Adrenal gland (tissue), 12 donors: ENCODE data around the gene BLVRA. TPM values are rescaled to one million over a fixed set of nuclear protein-coding genes. Genes with fewer than 3 reads are reported as not detected.

ENCODE experiments used
- DNase-seq, 7 donors: peaks; one replicate each; pipeline ENCODE4 v3.0.0-alpha.2; 2019 to 2020
- H3K27ac ChIP-seq, 5 donors: fragments of 200-600 bp; sonication (generic) in 4 of 5; 1 replicate in 3 of 5; 2 replicates in 2 of 5; pipeline versions ENCODE4 v1.5.1 to v1.8.0; 2016 to 2020; ENCODE audit warnings: mild to moderate bottlenecking in 1 of 5
- H3K27me3 ChIP-seq: fragments of 200-600 bp; 2 replicates; pipeline ENCODE4 v1.8.0; 2021
- H3K36me3 ChIP-seq, 2 donors: fragments of 200-600 bp; replicated peaks in 1 of 2; 1 replicate in 1 of 2; 2 replicates in 1 of 2; pipeline versions ENCODE4 v1.5.1 to v1.8.0; 2018 to 2022
- H3K4me1 ChIP-seq, 2 donors: fragments of 200-600 bp; replicated peaks in 1 of 2; 1 replicate in 1 of 2; 2 replicates in 1 of 2; pipeline versions ENCODE4 v1.5.1 to v1.8.0; 2018 to 2021
- H3K4me3 ChIP-seq, 4 donors: fragments of 200-600 bp; sonication (generic) in 3 of 4; one replicate each; pipeline ENCODE4 v1.5.1; 2016 to 2018
- H3K9me3 ChIP-seq, 3 donors: fragments of 200-600 bp; sonication (generic) in 1 of 3; replicated peaks in 1 of 3; 1 replicate in 2 of 3; 2 replicates in 1 of 3; pipeline versions ENCODE4 v1.5.1 to v1.8.0; 2016 to 2021
- CTCF ChIP-seq, 6 experiments: fragments of 450-650 bp in 4 of 6; fragments of 200-600 bp in 2 of 6; sonication (generic) in 1 of 6; IDR thresholded peaks; 1 replicate in 5 of 6; 2 replicates in 1 of 6; pipeline versions ENCODE4 v1.5.1 to v1.8.0; 2016 to 2021; ENCODE audit warnings: antibody characterized with exemption in 6 of 6, mild to moderate bottlenecking in 2 of 6, moderate library complexity in 1 of 6
- POLR2A ChIP-seq, 2 donors: fragments of 450-650 bp; IDR thresholded peaks; one replicate each; pipeline ENCODE4 v1.6.1; 2017; ENCODE audit warnings: antibody characterized with exemption in 2 of 2, mild to moderate bottlenecking in 2 of 2, moderate library complexity in 1 of 2
- WGBS, 4 donors: extraction: QIAGEN DNeasy Blood & Tissue Kit in 2 of 4; methylation state at CpG; one replicate each; pipeline versions ENCODE4 v1.1.5 to v1.1.7; 2013 to 2017; 5-methylcytosine and 5-hydroxymethylcytosine counted together
- intact Hi-C, 2 donors: fragments of 100-400 bp; cut with DNase I; formaldehyde crosslinking; loops; one replicate each; pipeline versions ENCODE4 v1.14.1 to v1.15.0; 2022 to 2023
- polyA plus RNA-seq, 3 donors: library from polyadenylated mRNA; stranded (reverse); fragments of 200-250 nt in 2 of 3; fragments of 350-450 nt in 1 of 3; fragmentation: Illumina TruSeq in 1 of 3; extraction: RNeasy Lipid Tissue Mini Kit (QIAGEN cat#74804) in 1 of 3; gene quantifications; one replicate each; pipeline ENCODE4 v1.2.3, GENCODE V29; 2013 to 2014
- total RNA-seq, 9 donors: library from RNA; depleted of rRNA in 4 of 9; stranded (reverse); fragments of >200 nt in 4 of 9; fragments of 120-200 nt in 1 of 9; fragmentation: NEBNext Ultra II Directional in 1 of 9; extraction: Animal tissue kit (Norgen Biotek cat#: 25700) in 1 of 9; gene quantifications; one replicate each; pipeline versions ENCODE4 v1.1.0 to v1.2.4, GENCODE V29; 2013 to 2023
- donor health status: healthy with polysubstance abuse.
- donor health status: Bipolar disorder and iron deficiency.
- donor health status: DM: yes; HTN: yes; CAD: no.
- donor health status: DM: no; HTN: no; CAD: no.
- donor health status: DM: no; HTN: no; CAD: no.
- donor health status: DM: yes; HTN: yes; CAD: no.

BLVRA gene
- total and polyA plus RNA-seq, 12 donors, result 7.7 to 56.3 (median 36.5) TPM

GRCh38 chr7:43779045-43779812 lies 20.7 kb downstream of the BLVRA start:
- TF ChIP-seq CTCF (IDR thresholded peaks at IDR 0.05), result no peak
- TF ChIP-seq POLR2A (IDR thresholded peaks at IDR 0.05), result no peak
- H3K4me1 ChIP-seq, result peaks cover 0 to 8% of the 10 kb centered on the region in 2 donors
- intact Hi-C loops, result no loop called here

GRCh38 chr7:43781726-43782607 lies 23.5 kb downstream of the BLVRA start:
- peaks cover 0 to 21% of the 10 kb centered on the region in 2 donors for H3K4me1 ChIP-seq
- H3K4me3 ChIP-seq, result no peak overlapping the region
- H3K27me3 ChIP-seq, result no peaks in the 10 kb centered on the region
- 81 to 90% (median 83%) methylated on average over 10 of the region's 10 CpGs for WGBS, 4 donors
- no peak for TF ChIP-seq POLR2A (IDR thresholded peaks at IDR 0.05)
- TF ChIP-seq CTCF (IDR thresholded peaks at IDR 0.05), result no peak
- intact Hi-C loops, result no loop called here
- H3K9me3 ChIP-seq, result no peaks in the 10 kb centered on the region
- peak overlapping the region in 1 of 5 donors; percentile 40 for H3K27ac ChIP-seq
- DNase-seq, result peak in 2 of 7 donors; percentile 19 to 45
- H3K36me3 ChIP-seq, result no peaks in the 10 kb centered on the region

More at GRCh38 chr7:43779045-43779812, 20.7 kb downstream of the BLVRA start:
- Histone ChIP-seq H3K27ac (no peak overlapping the region), H3K27me3 (no peaks in the 10 kb centered on the region), H3K9me3 (no peaks in the 10 kb centered on the region), H3K4me3 (no peak overlapping the region), H3K36me3 (no peaks in the 10 kb centered on the region)
- DNase-seq, result no peak
- WGBS, 4 donors, result 94 to 97% (median 96%) methylated on average over 10 to 14 of the region's 14 CpGs

- intact Hi-C loops, result no loop called here
- Histone ChIP-seq H3K4me3 (no peak overlapping the region), H3K27me3 (no peaks in the 10 kb centered on the region), H3K36me3 (no peaks in the 10 kb centered on the region), H3K4me1 (peaks cover 0 to 21% of the 10 kb centered on the region in 2 donors), H3K27ac (no peak overlapping the region), H3K9me3 (no peaks in the 10 kb centered on the region)
- peak in 2 of 7 donors; percentile 4 to 25 for DNase-seq
- TF ChIP-seq POLR2A (IDR thresholded peaks at IDR 0.05) (no peak), CTCF (IDR thresholded peaks at IDR 0.05) (no peak)
- WGBS, 4 donors, result 92 to 95% (median 93%) methylated on average over 8 of the region's 8 CpGs
Observed at GRCh38 chr7:43782768-43783555, 24.5 kb downstream of the BLVRA start.
